Measurements from ENCODE around the gene SHB. TPM values are rescaled to one million over a fixed set of nuclear protein-coding genes. Genes with fewer than 3 reads are reported as not detected.
A peak's percentile ranks its signal among the peaks of the same experiment; 100 is the strongest.
"Not testable (repeated sequence)": the region's sequence is repeated elsewhere in the genome, so short reads cannot be mapped to it uniquely, and the experiment has no call there.

SHB gene
- polyA plus RNA-seq, 2 of the 4 experiments (the other 2 are of a cell fraction) = 15.4 to 22.0 TPM

DNA sequence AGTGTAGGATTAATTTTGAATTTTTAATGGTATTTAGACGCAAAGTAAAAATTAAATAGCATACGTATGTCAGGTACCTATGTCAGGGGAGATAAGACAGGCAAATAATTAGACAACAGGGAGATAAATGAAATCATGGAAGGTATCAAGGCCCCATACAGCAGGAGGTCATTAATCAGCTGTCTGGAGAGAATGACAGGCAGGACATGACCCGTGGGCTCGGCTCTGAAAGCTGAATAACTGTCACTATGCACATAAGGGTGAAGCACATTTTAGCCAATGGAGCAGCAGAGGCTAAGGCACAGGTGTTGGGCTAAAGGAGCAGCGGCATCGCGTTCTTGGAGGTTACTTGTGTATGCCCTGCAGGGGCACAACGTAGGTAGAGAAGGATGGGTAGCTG lies 177.0 kb downstream of the SHB start (continued):
- TF ChIP-seq REST (IDR thresholded peaks at IDR 0.05) (no peak), HOXA7 (CRISPR knock-in tag; IDR thresholded peaks at IDR 0.05) (no peak), ZSCAN20 (CRISPR knock-in tag; IDR thresholded peaks at IDR 0.05) (no peak), MAFK (IDR thresholded peaks at IDR 0.05; ENCODE audit: partially characterized antibody) (no peak), MAX (IDR thresholded peaks at IDR 0.05) (no peak), CHD4 (IDR thresholded peaks at IDR 0.05; ENCODE audit: borderline replicate concordance) (no peak)

GRCh38 chr9:37891042-37891441 lies 178.0 kb downstream of the SHB start:
- 93% methylated on average over 17 of the region's 17 CpGs for WGBS (ENCODE audit: missing lambda C conversion rate)
- CTCF ChIA-PET; H3K4me1 ChIP-seq; POLR2A ChIA-PET; FAIRE-seq; H3K9me3 ChIP-seq; H3K4me2 ChIP-seq; H3K27ac ChIP-seq; ATAC-seq; H3K4me3 ChIP-seq; DNase-seq (ENCODE audit: low read depth in 1 of 2, low spot score in 1 of 2): not testable (repeated sequence)

DNA sequence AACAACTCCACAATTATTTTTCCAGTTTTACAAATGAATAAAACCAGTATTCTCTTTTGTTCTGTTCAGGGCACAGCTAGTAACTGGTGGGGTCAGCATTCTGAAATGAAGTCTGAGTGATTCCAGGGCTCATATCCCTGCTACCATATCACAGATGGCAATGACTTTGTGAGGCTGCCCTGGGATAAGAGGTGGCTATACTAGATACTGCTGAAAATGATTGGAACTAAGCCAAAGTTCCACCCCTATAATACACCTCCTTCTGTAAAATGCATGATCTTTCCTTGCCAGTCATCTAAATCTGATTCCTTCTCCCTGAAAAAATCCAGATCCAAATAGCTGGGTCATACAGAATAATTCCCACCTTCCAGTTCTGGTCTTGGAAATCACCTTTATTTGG lies 179.5 kb downstream of the SHB start:
- Histone ChIP-seq H3K27ac (no peak overlapping the region), H3K4me2 (no peak overlapping the region), H3K4me1 (no peaks in the 10 kb centered on the region), H3K9me3 (no peaks in the 10 kb centered on the region), H3K4me3 (no peak overlapping the region)
- CTCF ChIA-PET = no interaction called here
- TF ChIP-seq HDAC2 (IDR thresholded peaks at IDR 0.05) (no peak), RARB (CRISPR knock-in tag; IDR thresholded peaks at IDR 0.05) (no peak), POLR2A (IDR thresholded peaks at IDR 0.05; ENCODE audit: low read length) (no peak), CBX2 (IDR thresholded peaks at IDR 0.05; ENCODE audit: borderline replicate concordance, low read depth) (no peak), HOXB13 (CRISPR knock-in tag; IDR thresholded peaks at IDR 0.05; ENCODE audit: low read depth) (no peak), TP53 (CRISPR knock-in tag; IDR thresholded peaks at IDR 0.05) (no peak), ZC3H11A (IDR thresholded peaks at IDR 0.05) (no peak), FOSB (CRISPR knock-in tag; IDR thresholded peaks at IDR 0.05) (no peak), KDM1A (IDR thresholded peaks at IDR 0.05; ENCODE audit: low read depth) (no peak), HOXA7 (CRISPR knock-in tag; IDR thresholded peaks at IDR 0.05) (no peak), CEBPB (IDR thresholded peaks at IDR 0.05) (no peak), JUN (IDR thresholded peaks at IDR 0.05) (no peak), MAX (IDR thresholded peaks at IDR 0.05) (no peak), JUNB (IDR thresholded peaks at IDR 0.05) (no peak), SREBF2 (IDR thresholded peaks at IDR 0.05) (no peak), NPAS2 (CRISPR knock-in tag; IDR thresholded peaks at IDR 0.05; ENCODE audit: borderline replicate concordance) (no peak)
- FAIRE-seq (no peak), DNase-seq (ENCODE audit: low read depth in 1 of 2, low spot score in 1 of 2) (no peak), ATAC-seq (no peak)
- POLR2A ChIA-PET = no interaction called here

GRCh38 chr9:37887977-37888583 lies 180.9 kb downstream of the SHB start:
- H3K4me3 ChIP-seq; FAIRE-seq; POLR2A ChIA-PET; CTCF ChIA-PET; ATAC-seq; H3K9me3 ChIP-seq; H3K27ac ChIP-seq; DNase-seq (ENCODE audit: low read depth in 1 of 2, low spot score in 1 of 2); H3K4me1 ChIP-seq; H3K4me2 ChIP-seq: not testable (repeated sequence)
- peak in 1 of 2 experiments; percentile 51; a peak in 1 of 4 replicates for TF ChIP-seq CEBPB (IDR thresholded peaks at IDR 0.05)
- 93% methylated on average over 11 of the region's 11 CpGs for WGBS (ENCODE audit: missing lambda C conversion rate)

Measured in A549 (cell line).